Fibroblast of mammary gland (primary cell): ENCODE measurements around the gene TMEM117.

ENCODE experiments used
- DNase-seq: peaks from one replicate; pipeline ENCODE4 v3.0.0-alpha.2; 2010; ENCODE audit warnings: low read depth
- H3K4me3 ChIP-seq: 2 replicates; pipeline ENCODE4 v1.5.1; 2011; ENCODE audit warnings: low read depth, mild to moderate bottlenecking, low read length, moderate library complexity; ENCODE audit not compliant: control insufficient read depth
- CTCF ChIP-seq: conservative IDR thresholded peaks from 2 replicates; pipeline ENCODE4 v1.5.1; 2011; ENCODE audit warnings: low read depth, low read length, inconsistent platforms; ENCODE audit not compliant: control insufficient read depth, insufficient read depth

The TMEM117 gene

GRCh38 chr12:43937947-43938346 lies 102.1 kb downstream of the TMEM117 start:
- peak; percentile 36 for TF ChIP-seq CTCF

GRCh38 chr12:43942379-43942778 lies 106.5 kb downstream of the TMEM117 start:
- no peak for TF ChIP-seq CTCF
- DNase-seq = no peak
- H3K4me3 ChIP-seq = no peak overlapping the region

More at GRCh38 chr12:43937947-43938346, 102.1 kb downstream of the TMEM117 start:
- DNase-seq = peak; percentile 27
- H3K4me3 ChIP-seq = no peak overlapping the region

GRCh38 chr12:43945983-43946382 lies 110.1 kb downstream of the TMEM117 start:
- TF ChIP-seq CTCF = no peak
- no peak overlapping the region for H3K4me3 ChIP-seq
- DNase-seq = no peak

- TF ChIP-seq CTCF = no peak
- H3K4me3 ChIP-seq = no peak overlapping the region
- DNase-seq = no peak
These were observed 115.4 kb downstream of the TMEM117 start for GRCh38 chr12:43951286-43951685.

GRCh38 chr12:43957732-43958372 lies 122.0 kb downstream of the TMEM117 start:
- peak; percentile 71 for DNase-seq
- TF ChIP-seq CTCF = peak; percentile 59
- H3K4me3 ChIP-seq = no peak overlapping the region

GRCh38 chr12:43964033-43964432 lies 128.2 kb downstream of the TMEM117 start:
- TF ChIP-seq CTCF = no peak
- no peak for DNase-seq
- no peak overlapping the region for H3K4me3 ChIP-seq

- no peak overlapping the region for H3K4me3 ChIP-seq
- DNase-seq = peak; percentile 64
- TF ChIP-seq CTCF = no peak
These were observed 129.1 kb downstream of the TMEM117 start for GRCh38 chr12:43964961-43965360.
